ENCODE measurements around the gene CEMIP. TPM values are rescaled to one million over a fixed set of nuclear protein-coding genes. Genes with fewer than 3 reads are reported as not detected.

The CEMIP gene
- total and polyA plus RNA-seq, 2 of the 13 experiments (the other 11 are each of a cell fraction or from before 2014, with no cell fraction given) = 4.3 to 28.5 TPM

GRCh38 chr15:80972276-80972675, 193.1 kb downstream of the CEMIP start:
- no peak for FAIRE-seq
- H3K4me1 ChIP-seq (ENCODE audit: insufficient read depth, low read length) = no peaks in the 10 kb centered on the region
- WGBS (ENCODE audit: low lambda C conversion rate) = 92% methylated on average over 3 of the region's 3 CpGs
- no peak overlapping the region for H3K4me3 ChIP-seq (replicated peaks in 1 of 3; ENCODE audit: insufficient read depth in 1 of 3, low read depth in 2 of 3, low read length in 3 of 3)
- in situ Hi-C loops (cut with HindIII; ENCODE audit: extremely low pct_ligation_motif_present, low pct_unique_long_range_greater_than_20kb) = loop anchor here (5.0 to 25.0 kb wide), 4 partner anchors 195 to 510 kb away; partner anchors contain the start of gene CEMIP
- intact Hi-C loops (cut with micrococcal nuclease; ENCODE audit: unreplicated experiment) = loop anchor here (5.0 kb wide), 3 partner anchors 115 to 515 kb away; no protein-coding TSS in a partner anchor
- no peak overlapping the region for H3K9ac ChIP-seq (ENCODE audit: insufficient read depth, low read depth, low read length)
- DNase-seq (ENCODE audit: low spot score) = no peak
- no peak overlapping the region for H3K4me2 ChIP-seq (ENCODE audit: low read depth, low read length)
- no TSS peak for BruUV-seq (replicated peaks)
- H2AFZ ChIP-seq (ENCODE audit: low read length) = no peak overlapping the region
- no peaks in the 10 kb centered on the region for H3K9me3 ChIP-seq (ENCODE audit: low read length)
- no peaks in the 10 kb centered on the region for H3K36me3 ChIP-seq (replicated peaks in 1 of 2; ENCODE audit: control insufficient read depth in 1 of 2, insufficient read depth in 2 of 2, low read length in 2 of 2)
- TF ChIP-seq HMG20A (CRISPR knock-in tag; IDR thresholded peaks at IDR 0.05; ENCODE audit: borderline replicate concordance) (no peak), MBNL3 (CRISPR knock-in tag; conservative IDR thresholded peaks at IDR 0.05) (no peak), ZNF562 (CRISPR knock-in tag; IDR thresholded peaks at IDR 0.05; ENCODE audit: borderline replicate concordance) (no peak), ZNF383 (CRISPR knock-in tag; IDR thresholded peaks at IDR 0.05; ENCODE audit: borderline replicate concordance) (no peak), POGZ (CRISPR knock-in tag; IDR thresholded peaks at IDR 0.05) (no peak), PLSCR1 (CRISPR knock-in tag; IDR thresholded peaks at IDR 0.05; ENCODE audit: borderline replicate concordance) (no peak), POLR2AphosphoS5 (IDR thresholded peaks at IDR 0.05; ENCODE audit: low read depth, low read length) (no peak)
- H3K27ac ChIP-seq (ENCODE audit: extremely low read length, insufficient read depth, low read length) = no peak overlapping the region
- H4K20me1 ChIP-seq (ENCODE audit: insufficient read depth, low read length) = no peaks in the 10 kb centered on the region; the same call in 1 of the 2 replicates
- ATAC-seq = no peak
- ChIA-PET POLR2A (no interaction called here), CTCF (ENCODE audit: low intra/inter-chr PET ratio, low total read pairs) (no interaction called here)
- H3K27me3 ChIP-seq (ENCODE audit: control insufficient read depth in 1 of 2, insufficient read depth in 2 of 2, low read length in 2 of 2) = no peaks in the 10 kb centered on the region
- H3K79me2 ChIP-seq (ENCODE audit: insufficient read depth, low read length) = no peaks in the 10 kb centered on the region

GRCh38 chr15:80974914-80975313, 195.7 kb downstream of the CEMIP start:
- H3K4me2 ChIP-seq (ENCODE audit: low read depth, low read length) = no peak overlapping the region
- no peaks in the 10 kb centered on the region for H3K4me1 ChIP-seq (ENCODE audit: insufficient read depth, low read length)
- H3K27me3 ChIP-seq (ENCODE audit: control insufficient read depth in 1 of 2, insufficient read depth in 2 of 2, low read length in 2 of 2) = no peaks in the 10 kb centered on the region
- BruUV-seq (replicated peaks) = no TSS peak
- in situ Hi-C loops (cut with HindIII; ENCODE audit: extremely low pct_ligation_motif_present, low pct_unique_long_range_greater_than_20kb) = loop anchor here (5.0 to 25.0 kb wide), 4 partner anchors 198 to 513 kb away; partner anchors contain the start of gene CEMIP
- ChIA-PET CTCF (ENCODE audit: low intra/inter-chr PET ratio, low total read pairs) (no interaction called here), POLR2A (no interaction called here)
- DNase-seq (ENCODE audit: low spot score) (no peak), ATAC-seq (no peak), FAIRE-seq (no peak)
- no peaks in the 10 kb centered on the region; the same call in 1 of the 2 replicates for H4K20me1 ChIP-seq (ENCODE audit: insufficient read depth, low read length)
- no peak overlapping the region for H3K9ac ChIP-seq (ENCODE audit: insufficient read depth, low read depth, low read length)
- peaks cover 6 to 13% of the 10 kb centered on the region in 2 experiments; a peak in 4 of 5 replicates for H3K36me3 ChIP-seq (replicated peaks in 1 of 2; ENCODE audit: control insufficient read depth in 1 of 2, insufficient read depth in 2 of 2, low read length in 2 of 2)
- H3K79me2 ChIP-seq (ENCODE audit: insufficient read depth, low read length) = no peaks in the 10 kb centered on the region
- no peak overlapping the region for H3K27ac ChIP-seq (ENCODE audit: extremely low read length, insufficient read depth, low read length)
- intact Hi-C loops (cut with micrococcal nuclease; ENCODE audit: unreplicated experiment) = loop anchor here (5.0 kb wide), 4 partner anchors 118 to 518 kb away; no protein-coding TSS in a partner anchor
- WGBS (ENCODE audit: low lambda C conversion rate) = 95% methylated on average over 4 of the region's 4 CpGs
- no peak overlapping the region for H2AFZ ChIP-seq (ENCODE audit: low read length)
- no peaks in the 10 kb centered on the region for H3K9me3 ChIP-seq (ENCODE audit: low read length)
- no peak overlapping the region for H3K4me3 ChIP-seq (replicated peaks in 1 of 3; ENCODE audit: insufficient read depth in 1 of 3, low read depth in 2 of 3, low read length in 3 of 3)
- TF ChIP-seq ZIK1 (CRISPR knock-in tag; IDR thresholded peaks at IDR 0.05; ENCODE audit: borderline replicate concordance, low read depth) = no peak
- TF ChIP-seq PRMT3 (CRISPR knock-in tag; IDR thresholded peaks at IDR 0.05; ENCODE audit: borderline replicate concordance, low read depth) = no peak
- no peak for TF ChIP-seq TBL1XR1 (IDR thresholded peaks at IDR 0.05; ENCODE audit: borderline replicate concordance, low read length, partially characterized antibody)
- TF ChIP-seq MAFG (CRISPR knock-in tag; IDR thresholded peaks at IDR 0.05) = no peak
- TF ChIP-seq NR0B2 (CRISPR knock-in tag; IDR thresholded peaks at IDR 0.05) = no peak
- no peak for TF ChIP-seq CBX2 (IDR thresholded peaks at IDR 0.05; ENCODE audit: low read depth, low read length)
- no peak for TF ChIP-seq CBX2 (CRISPR knock-in tag; IDR thresholded peaks at IDR 0.05; ENCODE audit: low read depth)
- TF ChIP-seq FOXM1 (CRISPR knock-in tag; IDR thresholded peaks at IDR 0.05) = no peak
- TF ChIP-seq BCL3 (CRISPR knock-in tag; IDR thresholded peaks at IDR 0.05) = no peak
- TF ChIP-seq TARDBP (CRISPR knock-in tag; IDR thresholded peaks at IDR 0.05) = no peak
- no peak for TF ChIP-seq ZNF225 (CRISPR knock-in tag; IDR thresholded peaks at IDR 0.05)
